Thymus (tissue), 2 donors: Measurements from ENCODE around the gene IPP. TPM values are rescaled to one million over a fixed set of nuclear protein-coding genes. Genes with fewer than 3 reads are reported as not detected.

ENCODE experiments used
- polyA plus RNA-seq: library from polyadenylated mRNA; stranded (reverse); fragments of 200-250 nt; gene quantifications from one replicate; pipeline ENCODE4 v1.2.3, GENCODE V29; 2013
- total RNA-seq: library from RNA; stranded (reverse); fragments of 120-200 nt; gene quantifications from one replicate; pipeline ENCODE4 v1.2.4, GENCODE V29; 2013
- donor health status: healthy.

Gene IPP
- total and polyA plus RNA-seq, 2 donors, result 8.9 to 11.6 TPM

Other genes with a start within 250 kb of the IPP start
- gene PRDX1, start 228.8 kb downstream of the IPP start, total RNA-seq, result 347 TPM
- 389 TPM for gene PRDX1, start 228.8 kb downstream of the IPP start, polyA plus RNA-seq
- gene AKR1A1, start 199.8 kb downstream of the IPP start, total RNA-seq, result 147 TPM
- 130 TPM for gene AKR1A1, start 199.8 kb downstream of the IPP start, polyA plus RNA-seq
- 151 TPM for gene NASP, start 166.6 kb downstream of the IPP start, total RNA-seq
- gene NASP, start 166.6 kb downstream of the IPP start, polyA plus RNA-seq, result 170 TPM
- 0.90 TPM for gene CCDC17, start 126.6 kb downstream of the IPP start, total RNA-seq
- 3.4 TPM for gene CCDC17, start 126.6 kb downstream of the IPP start, polyA plus RNA-seq
- gene GPBP1L1, start 64.1 kb downstream of the IPP start, total RNA-seq, result 87.2 TPM
- 92.3 TPM for gene GPBP1L1, start 64.1 kb downstream of the IPP start, polyA plus RNA-seq
- gene TMEM69, start 62.5 kb downstream of the IPP start, total RNA-seq, result 26.9 TPM
- gene TMEM69, start 62.5 kb downstream of the IPP start, polyA plus RNA-seq, result 28.8 TPM
- 3.4 TPM for gene MAST2, start 53.0 kb upstream of the IPP start, total RNA-seq
- 8.8 TPM for gene MAST2, start 53.0 kb upstream of the IPP start, polyA plus RNA-seq